Bronchial epithelial cell (primary cell): ENCODE results near the gene EGFR. TPM values are rescaled to one million over a fixed set of nuclear protein-coding genes. Genes with fewer than 3 reads are reported as not detected.

Experiments
- DNase-seq: peaks from one replicate; pipeline ENCODE4 v3.0.0-alpha.2; 2010; ENCODE audit warnings: low read depth
- FAIRE-seq: peaks from 2 replicates; lab custom pipeline; 2011; peaks lifted over from hg19 to GRCh38; lab: Jason Lieb, UNC
- H3K27me3 ChIP-seq: 2 replicates; pipeline ENCODE4 v1.5.1; 2011; ENCODE audit warnings: low read length; ENCODE audit not compliant: control insufficient read depth, insufficient read depth
- H3K36me3 ChIP-seq: 2 replicates; pipeline ENCODE4 v1.5.1; 2011; ENCODE audit warnings: low read length; ENCODE audit not compliant: control insufficient read depth, insufficient read depth
- H3K4me3 ChIP-seq: 2 replicates; pipeline ENCODE4 v1.5.1; 2011; ENCODE audit warnings: mild to moderate bottlenecking, low read depth, low read length, control low read depth
- total RNA-seq: library from RNA; depleted of rRNA; stranded (reverse); fragments of >200 nt; gene quantifications from 2 replicates; pipeline ENCODE4 v1.2.1, GENCODE V29; 2014
- TF ChIP-seq, protein P1 (sequence below): IDR thresholded peaks from 2 replicates; pipeline ENCODE4 v1.5.1; 2011; ENCODE audit warnings: mild to moderate bottlenecking, moderate library complexity, low read length, control low read depth, inconsistent platforms; ENCODE audit not compliant: insufficient read depth, severe bottlenecking

EGFR gene
- total RNA-seq, 1 donor from 2014 or later: 137 TPM

DNA sequence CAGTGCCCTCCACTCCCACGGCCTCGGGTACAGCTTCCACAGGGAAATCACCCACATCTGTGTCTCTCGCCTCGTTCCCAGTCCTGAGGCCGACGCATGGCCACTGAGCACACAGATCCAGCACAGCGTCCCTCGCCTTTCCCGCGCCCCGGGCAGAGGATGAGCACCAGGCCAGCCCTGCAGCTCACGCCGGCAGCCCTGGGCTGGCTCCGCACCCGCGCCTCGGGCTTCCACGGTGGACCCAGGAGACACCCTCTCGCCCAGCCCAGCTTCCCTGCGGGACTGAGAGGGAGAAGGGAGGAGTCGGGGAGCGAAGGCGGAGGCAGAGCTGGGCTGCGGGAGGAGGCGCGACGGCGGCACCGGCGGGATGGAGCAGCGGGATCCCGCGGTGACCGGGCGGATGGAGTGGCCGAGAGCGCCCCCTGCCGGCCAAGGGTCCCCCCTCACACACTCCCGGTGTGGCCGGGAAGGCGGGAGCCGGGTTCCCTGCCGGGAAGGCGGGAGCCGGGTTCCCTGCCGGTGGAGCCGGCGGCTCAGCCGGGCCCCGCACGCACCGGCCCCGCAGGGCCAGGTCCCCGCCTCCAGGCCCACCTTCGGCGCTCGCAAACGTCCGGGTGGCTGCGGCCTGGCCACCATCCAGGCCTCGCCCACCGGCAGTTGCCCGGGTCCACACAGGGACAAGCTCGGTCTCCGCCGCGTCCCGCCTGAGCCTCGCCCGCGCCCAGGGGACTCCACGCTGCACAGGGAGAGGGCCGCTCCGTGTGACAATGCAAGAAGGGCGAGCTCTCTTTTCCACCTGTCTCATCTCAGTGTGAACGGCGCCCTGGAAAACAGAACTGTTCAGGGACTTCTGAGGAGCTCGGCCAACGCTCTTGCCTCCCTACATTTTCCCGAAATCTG lies 236.0 kb downstream of the EGFR start:
- H3K27me3 ChIP-seq: no peaks in the 10 kb centered on the region
- no peak for FAIRE-seq
- TF ChIP-seq, protein P1, sequence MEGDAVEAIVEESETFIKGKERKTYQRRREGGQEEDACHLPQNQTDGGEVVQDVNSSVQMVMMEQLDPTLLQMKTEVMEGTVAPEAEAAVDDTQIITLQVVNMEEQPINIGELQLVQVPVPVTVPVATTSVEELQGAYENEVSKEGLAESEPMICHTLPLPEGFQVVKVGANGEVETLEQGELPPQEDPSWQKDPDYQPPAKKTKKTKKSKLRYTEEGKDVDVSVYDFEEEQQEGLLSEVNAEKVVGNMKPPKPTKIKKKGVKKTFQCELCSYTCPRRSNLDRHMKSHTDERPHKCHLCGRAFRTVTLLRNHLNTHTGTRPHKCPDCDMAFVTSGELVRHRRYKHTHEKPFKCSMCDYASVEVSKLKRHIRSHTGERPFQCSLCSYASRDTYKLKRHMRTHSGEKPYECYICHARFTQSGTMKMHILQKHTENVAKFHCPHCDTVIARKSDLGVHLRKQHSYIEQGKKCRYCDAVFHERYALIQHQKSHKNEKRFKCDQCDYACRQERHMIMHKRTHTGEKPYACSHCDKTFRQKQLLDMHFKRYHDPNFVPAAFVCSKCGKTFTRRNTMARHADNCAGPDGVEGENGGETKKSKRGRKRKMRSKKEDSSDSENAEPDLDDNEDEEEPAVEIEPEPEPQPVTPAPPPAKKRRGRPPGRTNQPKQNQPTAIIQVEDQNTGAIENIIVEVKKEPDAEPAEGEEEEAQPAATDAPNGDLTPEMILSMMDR: peak; percentile 92
- peak overlapping the region; percentile 44 for H3K4me3 ChIP-seq
- DNase-seq: peak; percentile 44
- no peaks in the 10 kb centered on the region for H3K36me3 ChIP-seq

DNA sequence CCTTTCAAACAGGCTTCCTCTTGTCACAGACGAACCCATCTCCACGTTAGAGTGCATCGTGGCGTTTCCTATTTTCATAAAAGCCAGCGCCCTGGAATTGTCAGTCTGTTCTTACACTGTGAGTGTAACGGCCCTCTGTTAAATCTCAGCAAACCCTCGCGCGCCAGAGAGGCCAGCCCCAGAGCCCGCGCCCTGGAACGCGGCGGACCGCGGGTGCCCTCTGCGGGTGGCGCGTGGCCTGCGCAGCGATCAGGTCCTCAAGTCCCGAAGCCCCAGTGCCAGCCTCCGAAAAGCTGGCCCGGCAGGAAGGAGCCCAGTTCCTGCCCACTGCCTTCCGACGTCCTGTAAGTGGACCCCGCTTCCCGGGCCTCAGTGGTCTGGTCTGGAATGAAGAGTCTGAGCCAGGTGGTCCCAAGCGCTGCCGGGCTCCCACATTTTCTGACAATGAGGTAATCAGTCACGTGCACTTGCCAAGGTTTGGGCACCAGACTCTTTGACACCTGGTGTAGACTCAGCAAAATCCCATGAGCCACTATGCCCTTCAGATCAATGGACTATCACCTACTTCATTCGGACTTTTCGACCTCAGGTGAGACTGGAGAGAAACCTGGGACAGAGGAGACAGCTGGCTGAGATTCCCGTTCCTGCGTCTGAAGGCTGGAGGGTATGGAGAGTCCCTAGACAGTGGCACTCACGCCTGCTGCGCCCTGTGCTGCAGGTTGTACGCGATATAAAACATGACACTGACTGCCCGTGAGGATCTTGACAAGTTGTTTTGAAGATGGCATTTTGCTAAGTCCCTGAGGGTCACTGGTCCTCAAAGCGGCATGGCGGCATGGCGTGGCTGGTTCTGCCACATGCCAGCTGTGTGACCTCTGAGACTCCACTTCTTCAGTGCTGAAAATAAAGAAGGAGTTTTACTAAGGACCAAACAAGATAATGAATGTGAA lies 237.0 kb downstream of the EGFR start:
- peak overlapping the region; percentile 44 for H3K4me3 ChIP-seq
- DNase-seq: peak; percentile 59
- no peaks in the 10 kb centered on the region for H3K27me3 ChIP-seq
- no peak for FAIRE-seq
- TF ChIP-seq, protein P1: peak; percentile 99
- H3K36me3 ChIP-seq: no peaks in the 10 kb centered on the region

DNA sequence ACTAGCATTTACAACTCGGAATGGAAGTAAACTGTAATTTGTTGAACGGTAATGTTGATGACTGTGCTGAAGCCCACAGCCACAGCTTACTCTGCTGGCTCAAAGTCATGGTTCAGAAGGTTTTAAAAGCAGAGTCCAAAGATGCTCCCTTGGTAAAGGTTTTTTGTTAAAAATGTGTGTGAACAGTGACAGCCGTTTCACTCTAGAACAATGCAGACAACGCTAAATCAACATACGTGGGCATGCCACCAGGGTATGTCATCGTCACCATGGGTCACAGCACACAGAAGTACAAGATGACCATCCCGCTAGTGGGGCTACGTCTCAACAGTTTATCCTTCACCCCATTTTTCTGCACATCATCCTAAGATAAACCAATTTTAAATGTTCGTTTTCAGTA lies 239.8 kb downstream of the EGFR start:
- TF ChIP-seq, protein P1: no peak
- Histone ChIP-seq H3K36me3 (no peaks in the 10 kb centered on the region), H3K4me3 (no peak overlapping the region)

DNA sequence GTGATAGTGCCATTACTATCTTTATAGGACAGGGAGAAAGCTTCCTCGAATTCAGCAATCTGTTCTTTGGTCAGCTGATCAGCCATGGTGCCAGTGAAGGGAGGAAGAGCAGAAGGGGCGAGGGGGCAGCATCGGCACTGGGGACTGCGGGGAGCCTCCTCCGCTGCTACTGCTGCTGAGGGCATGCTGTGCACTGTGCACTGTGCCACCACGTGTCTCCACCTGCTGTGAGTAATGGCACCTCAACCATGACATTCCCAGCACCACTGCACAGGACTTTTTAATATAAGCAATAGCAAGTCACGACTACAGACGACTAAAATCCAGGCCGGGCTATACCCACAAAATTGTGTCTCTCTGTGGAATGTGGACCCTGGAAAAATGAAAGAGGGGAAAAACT lies 241.4 kb downstream of the EGFR start:
- no peak overlapping the region for H3K4me3 ChIP-seq
- TF ChIP-seq, protein P1: no peak
- FAIRE-seq: no peak
- H3K27me3 ChIP-seq: no peaks in the 10 kb centered on the region
- no peak for DNase-seq
- H3K36me3 ChIP-seq: no peaks in the 10 kb centered on the region

More for the DNA sequence above, 239.8 kb downstream of the EGFR start:
- FAIRE-seq: no peak
- DNase-seq: no peak
- H3K27me3 ChIP-seq: no peaks in the 10 kb centered on the region

DNA sequence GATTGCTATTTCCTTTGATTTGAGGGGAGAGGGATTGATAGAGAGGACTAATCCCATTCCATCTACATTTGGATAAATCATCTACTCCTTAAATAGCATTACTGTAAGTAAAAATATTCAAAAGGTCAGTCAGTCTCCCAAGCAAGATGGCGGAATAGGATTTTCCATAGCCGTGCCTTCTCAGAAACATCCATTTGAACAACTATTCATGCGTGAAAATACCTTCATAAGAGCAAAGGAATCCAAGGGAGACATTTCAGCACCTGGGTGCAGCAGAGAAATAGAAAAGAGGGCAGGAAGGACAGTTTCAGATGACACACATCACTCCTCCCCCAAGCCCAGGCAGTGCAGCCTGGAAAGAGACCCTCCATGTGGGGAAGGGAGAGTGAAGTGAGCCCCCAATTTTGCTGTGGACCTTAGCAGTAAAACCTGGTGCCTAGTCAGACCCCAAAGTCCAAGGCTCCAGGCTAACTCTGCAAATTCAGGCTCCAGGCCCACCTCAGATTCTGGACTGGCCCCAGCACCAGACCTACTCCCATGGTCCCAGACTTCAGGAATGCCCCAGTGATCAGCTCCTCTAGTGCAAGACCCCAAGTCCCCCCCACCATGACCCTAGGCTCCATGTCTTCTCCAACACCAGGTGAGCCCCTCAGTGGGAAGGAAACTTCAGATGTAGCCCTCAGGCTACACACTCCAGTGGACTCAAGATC lies 242.0 kb downstream of the EGFR start:
- Histone ChIP-seq H3K27me3 (no peaks in the 10 kb centered on the region), H3K4me3 (no peak overlapping the region), H3K36me3 (no peaks in the 10 kb centered on the region)
- DNase-seq (no peak), FAIRE-seq (no peak)
- TF ChIP-seq, protein P1: no peak
